GM19328 (cell line): ENCODE data around the gene BRD2.
A peak's percentile ranks its signal among the peaks of the same experiment; 100 is the strongest.

Experiments used
- ATAC-seq: cut with Tn5 transposase; IDR thresholded peaks from one replicate; pipeline ENCODE4 v1.9.1; 2021; ENCODE audit warnings: mild to moderate bottlenecking, moderate library complexity; ENCODE audit not compliant: unreplicated experiment

BRD2 gene

GRCh38 chr6:32947552-32948465, 20.6 kb upstream of the BRD2 start:
- ATAC-seq: no peak

- ATAC-seq: no peak
Observed at GRCh38 chr6:32949113-32949512, 19.3 kb upstream of the BRD2 start.

- no peak for ATAC-seq
Observed at GRCh38 chr6:32950010-32950409, 18.4 kb upstream of the BRD2 start.

- no peak for ATAC-seq
Observed at GRCh38 chr6:32950449-32950848, 17.9 kb upstream of the BRD2 start.

- peak; percentile 76 for ATAC-seq
Observed at GRCh38 chr6:32952817-32953739, 15.3 kb upstream of the BRD2 start, which contains the start of gene HLA-DMA. TSS of gene HLA-DMA (minus strand) at chr6:32953097. CDS start at chr6:32953036, 61 bp downstream.

- ATAC-seq: no peak
Observed at GRCh38 chr6:32953775-32954174, 14.6 kb upstream of the BRD2 start.

- ATAC-seq: no peak
Observed at GRCh38 chr6:32954267-32954666, 14.1 kb upstream of the BRD2 start.

- ATAC-seq: no peak
Observed at GRCh38 chr6:32954986-32955802, 13.2 kb upstream of the BRD2 start.

- no peak for ATAC-seq
Observed at GRCh38 chr6:32956176-32956575, 12.2 kb upstream of the BRD2 start.

GRCh38 chr6:32960563-32960962, 7.8 kb upstream of the BRD2 start:
- no peak for ATAC-seq

GRCh38 chr6:32962213-32962826, 6.1 kb upstream of the BRD2 start:
- no peak for ATAC-seq

GRCh38 chr6:32963866-32964265, 4.5 kb upstream of the BRD2 start:
- no peak for ATAC-seq

- ATAC-seq: no peak
Observed at GRCh38 chr6:32964776-32965175, 3.6 kb upstream of the BRD2 start.

GRCh38 chr6:32967151-32968091, 973 bp upstream of the BRD2 start:
- no peak for ATAC-seq

- ATAC-seq: no peak
Observed at GRCh38 chr6:32968867-32969684, 682 bp downstream of the BRD2 start.

- no peak for ATAC-seq
Observed at GRCh38 chr6:32969685-32970412, 1.5 kb downstream of the BRD2 start.

- no peak for ATAC-seq
Observed at GRCh38 chr6:32970413-32971241, 2.2 kb downstream of the BRD2 start.
